NCI-H2081 treated with DMSO at 0.1 percent for 48 hours (cell line): Measurements from ENCODE around the gene MADD.

ENCODE experiments used
- DNase-seq: peaks from one replicate; lab custom pipeline; 2025; lab: John Stamatoyannopoulos, UW

The MADD gene

DNA sequence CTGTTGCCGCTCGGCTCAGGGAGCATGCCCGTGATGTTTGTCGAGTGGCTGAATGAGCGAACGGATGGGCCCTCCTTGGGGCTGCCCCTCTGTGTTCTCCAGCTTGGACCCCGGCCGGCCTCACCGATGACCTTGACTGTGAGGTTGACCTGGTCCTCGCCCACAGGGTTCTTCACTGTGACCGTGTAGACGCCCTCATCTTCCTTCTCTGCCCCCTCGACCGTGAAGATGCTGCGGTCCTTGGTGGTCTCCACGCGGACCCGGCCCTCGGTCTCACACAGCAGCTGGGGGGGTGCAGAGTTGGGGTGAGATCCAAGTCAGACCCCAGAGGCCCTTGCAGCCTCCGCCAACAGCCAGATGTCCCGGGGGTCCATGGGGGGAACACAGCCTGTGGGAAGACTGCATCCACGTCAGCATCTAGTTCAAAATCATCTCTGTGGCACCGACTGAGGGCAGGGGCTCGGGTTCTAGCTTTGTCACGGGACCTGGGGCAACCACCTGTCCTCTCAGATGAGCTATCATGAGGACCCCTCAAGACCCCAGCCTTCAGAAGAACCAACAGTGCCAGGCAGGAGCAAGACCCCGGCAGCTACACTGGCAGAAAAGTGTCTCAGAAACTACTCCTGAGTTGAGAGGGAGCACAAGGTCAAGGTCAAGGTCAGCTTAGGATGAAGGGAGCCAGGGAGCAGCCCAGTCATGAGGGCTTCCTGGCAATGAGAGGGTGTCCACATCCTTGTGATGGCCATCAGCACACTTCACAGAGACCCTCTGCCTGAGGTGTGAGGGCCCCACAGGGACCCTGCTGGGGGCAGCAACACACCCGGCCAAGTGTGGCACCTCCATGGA is 68.7 kb downstream of the MADD start:
- DNase-seq = no peak

DNA sequence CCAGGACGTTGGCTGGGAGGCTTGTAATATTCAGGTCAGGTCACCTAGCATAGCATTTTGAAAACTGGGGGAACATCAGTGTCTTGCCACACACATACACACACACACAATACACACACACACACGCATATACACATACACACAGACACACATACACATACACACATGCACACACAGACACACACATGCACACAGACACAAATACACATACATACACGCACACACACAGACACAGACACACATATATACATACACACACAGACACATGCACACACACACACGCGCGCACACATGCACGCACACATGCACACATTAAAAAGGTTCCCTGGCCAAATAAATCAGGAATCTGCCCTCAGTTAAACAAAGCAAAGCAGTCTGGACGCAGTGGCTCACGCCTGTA is 70.1 kb downstream of the MADD start:
- DNase-seq = no peak

DNA sequence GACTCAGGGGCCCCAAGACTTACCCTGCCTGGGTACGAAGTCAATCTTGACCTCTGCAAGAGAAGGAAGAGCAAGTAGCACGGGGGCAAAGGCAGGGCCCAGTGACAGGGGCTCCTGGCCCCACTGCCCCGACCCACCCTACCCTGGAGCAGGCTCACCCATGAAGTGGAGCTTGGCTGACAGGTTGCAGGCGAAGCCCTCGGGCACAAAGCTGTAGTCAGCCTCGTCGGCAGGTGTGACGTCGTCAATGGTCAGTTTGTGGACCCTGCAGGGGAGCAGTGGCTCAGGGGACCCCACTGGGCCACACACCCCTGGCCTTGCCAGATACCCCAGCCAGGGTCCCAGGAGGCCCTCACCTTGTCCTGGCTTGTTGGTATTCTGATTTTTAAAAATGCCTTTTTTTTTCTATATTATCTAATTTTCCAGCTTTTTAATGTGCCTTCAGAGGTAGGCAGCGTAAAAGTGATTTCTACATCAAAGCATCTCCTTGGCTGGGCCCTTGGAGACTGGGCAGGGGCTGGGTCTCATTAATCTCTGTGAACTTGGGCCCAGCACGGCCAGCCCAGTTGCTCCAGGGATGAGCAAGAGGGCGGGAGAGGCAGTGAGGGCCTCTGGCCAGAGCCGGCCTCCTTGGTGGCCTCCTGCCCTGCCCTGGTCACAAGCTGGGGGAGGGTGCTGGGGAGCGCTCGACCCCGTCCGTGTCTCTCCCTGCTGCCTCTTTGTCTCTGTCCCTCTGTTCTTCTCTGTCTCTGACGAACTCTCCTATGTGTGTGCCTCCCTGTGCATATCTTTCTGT is 71.2 kb downstream of the MADD start:
- no peak for DNase-seq

DNA sequence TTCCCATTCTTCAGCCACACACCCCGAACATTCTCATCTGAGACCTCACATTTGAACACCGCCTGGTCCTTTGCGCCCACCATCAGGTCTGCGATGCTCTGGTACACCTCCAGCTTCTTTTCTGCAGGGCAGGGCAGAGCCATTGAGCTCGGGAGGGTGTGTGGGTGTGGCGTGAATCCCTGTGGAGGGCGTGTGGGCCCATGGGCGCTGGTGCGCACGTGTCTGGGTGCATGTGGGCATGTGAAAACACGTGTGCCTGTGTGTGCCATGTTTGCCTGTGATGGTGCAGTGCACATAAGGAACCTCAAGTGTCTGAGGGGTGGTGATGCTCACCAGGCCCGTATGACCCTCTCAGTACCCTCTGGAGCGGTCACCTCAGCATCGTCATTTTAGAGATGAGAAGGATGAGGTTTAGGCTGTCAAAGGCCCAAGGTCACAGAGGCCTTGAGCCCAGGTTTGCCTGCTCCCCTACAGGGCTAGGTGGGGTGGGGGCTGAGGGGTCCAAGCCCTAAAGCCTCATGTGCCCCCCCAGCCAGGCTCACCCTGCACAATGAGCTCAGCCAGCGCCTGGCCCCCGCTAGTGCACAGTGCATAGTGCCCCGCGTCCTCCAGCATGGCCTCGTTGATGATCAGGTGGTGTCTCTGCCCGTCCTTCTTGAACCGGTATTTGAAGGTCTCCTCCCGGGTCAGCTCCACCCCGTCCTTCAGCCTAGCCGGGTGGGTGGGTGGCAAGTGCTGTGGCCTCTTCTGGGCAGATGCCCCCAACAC is 72.3 kb downstream of the MADD start:
- no peak for DNase-seq

DNA sequence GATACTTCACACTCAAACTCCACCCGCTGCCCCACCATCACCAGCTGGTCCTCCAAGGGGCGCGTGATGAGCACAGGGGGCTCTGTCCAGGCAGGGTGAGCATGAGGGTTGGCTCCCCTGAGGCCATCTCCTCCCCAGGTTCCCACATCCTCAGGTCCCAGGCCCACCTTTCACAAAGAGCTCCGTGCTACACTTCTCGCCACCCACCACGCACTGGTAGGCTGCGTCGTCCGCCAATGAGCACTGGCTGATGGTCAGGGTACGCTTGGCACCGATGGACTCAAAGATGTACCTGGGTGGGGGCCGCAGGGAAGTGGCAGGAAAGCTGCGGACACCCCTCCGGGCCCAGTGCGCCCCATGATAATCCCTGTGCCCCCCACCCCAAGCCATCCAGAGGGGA is 72.9 kb downstream of the MADD start:
- DNase-seq = no peak

DNA sequence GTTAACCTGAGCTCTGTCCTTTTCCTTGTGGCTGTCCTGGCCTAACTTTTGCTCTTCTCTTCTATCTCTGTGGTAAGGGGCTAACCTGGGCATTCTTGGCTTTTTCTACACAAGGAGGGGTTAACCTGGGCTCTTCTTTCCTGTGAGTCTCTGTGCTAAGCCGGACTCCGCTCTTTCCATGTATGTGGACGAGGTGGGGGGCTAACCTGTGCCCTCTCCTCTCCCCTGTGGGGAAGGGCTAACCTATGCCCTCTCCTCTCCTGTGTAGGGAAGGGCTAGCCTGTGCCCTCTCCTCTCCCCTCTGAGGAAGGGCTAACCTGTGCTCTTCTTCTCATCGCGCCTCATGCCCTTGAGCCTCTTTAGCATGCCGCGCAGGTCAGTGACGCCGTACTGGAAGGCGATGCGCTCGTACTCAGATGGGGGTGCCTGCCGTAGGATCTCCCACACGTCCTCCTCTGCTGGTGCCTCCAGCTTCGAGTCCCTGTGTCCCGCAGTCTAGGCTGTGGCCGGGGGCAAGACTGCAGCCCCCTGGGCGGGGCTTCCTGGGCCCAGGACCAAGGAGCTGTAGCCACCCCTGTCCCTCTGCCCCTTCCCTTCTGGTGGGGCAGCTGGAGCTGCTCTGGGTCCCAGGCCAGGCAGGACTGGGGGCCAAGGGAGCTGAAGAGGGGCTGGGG is 76.1 kb downstream of the MADD start:
- DNase-seq = no peak

DNA sequence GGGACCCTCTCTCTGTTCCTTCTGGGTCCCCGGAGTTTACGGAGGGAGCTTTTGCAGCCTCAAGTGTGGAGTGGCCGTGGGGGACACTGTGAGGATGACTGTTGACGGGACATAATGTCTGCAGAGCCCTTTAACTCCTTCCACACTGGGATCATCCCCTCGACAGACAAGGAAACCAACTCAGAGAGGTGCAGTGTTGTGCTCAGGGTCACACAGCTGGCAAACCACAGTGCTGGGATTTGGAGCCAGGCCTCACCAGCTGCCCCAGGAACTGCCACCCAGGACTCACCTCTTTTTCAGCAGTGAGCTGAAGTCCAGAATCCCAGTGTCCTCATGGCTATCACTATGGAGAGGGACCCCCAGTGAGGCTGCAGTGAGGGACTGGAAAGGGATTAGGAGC is 77.2 kb downstream of the MADD start:
- DNase-seq = no peak

DNA sequence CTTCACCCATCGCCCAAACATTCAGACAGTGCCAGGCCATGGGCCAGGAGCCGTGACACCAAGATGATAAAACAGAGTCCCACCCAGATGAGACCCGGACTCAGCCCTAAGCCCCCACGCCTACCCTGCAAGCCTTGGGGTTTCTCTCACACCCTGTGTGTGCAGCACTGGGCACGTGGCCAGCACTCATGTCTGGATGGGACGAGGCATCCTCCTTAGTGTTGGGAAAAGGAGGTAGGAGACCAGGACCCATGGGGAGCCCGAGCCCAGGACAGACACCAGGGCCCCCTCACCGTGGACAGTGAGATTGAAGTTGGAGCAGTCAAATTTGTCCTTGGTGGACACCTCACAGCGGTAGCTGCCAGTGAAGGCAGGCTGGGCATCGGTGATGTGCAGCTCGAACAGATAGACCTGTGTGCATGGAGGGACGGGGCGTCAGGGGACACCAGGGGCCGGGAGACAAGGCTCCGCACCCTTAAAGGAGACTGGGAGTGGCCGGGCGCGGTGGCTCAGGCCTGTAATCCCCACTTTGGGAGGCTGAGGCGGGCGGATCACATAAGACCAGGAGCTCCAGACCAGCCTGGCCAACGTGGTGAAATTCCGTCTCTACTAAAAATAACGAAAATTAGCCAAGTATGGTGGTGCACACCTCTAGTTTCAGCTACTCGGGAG is 78.3 kb downstream of the MADD start:
- no peak for DNase-seq

DNA sequence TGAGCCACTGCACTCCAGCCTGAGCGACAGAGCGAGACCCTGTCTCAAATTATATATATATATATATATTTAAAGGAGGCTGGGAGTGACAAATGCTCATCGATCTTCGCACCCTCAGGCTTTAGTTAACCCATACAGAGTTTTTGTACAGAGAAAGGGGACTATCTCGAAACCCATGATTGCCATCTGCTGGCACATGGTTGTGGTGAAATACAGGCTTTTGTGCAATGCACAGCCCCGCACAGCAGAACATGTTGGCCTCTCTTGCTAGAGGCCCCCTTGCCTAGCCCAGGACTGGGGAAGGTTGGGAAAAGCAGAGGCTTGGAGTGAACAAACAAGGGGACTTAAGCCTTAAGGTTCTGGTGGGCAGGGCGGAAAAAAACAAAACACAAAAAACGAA is 78.9 kb downstream of the MADD start:
- DNase-seq = no peak

DNA sequence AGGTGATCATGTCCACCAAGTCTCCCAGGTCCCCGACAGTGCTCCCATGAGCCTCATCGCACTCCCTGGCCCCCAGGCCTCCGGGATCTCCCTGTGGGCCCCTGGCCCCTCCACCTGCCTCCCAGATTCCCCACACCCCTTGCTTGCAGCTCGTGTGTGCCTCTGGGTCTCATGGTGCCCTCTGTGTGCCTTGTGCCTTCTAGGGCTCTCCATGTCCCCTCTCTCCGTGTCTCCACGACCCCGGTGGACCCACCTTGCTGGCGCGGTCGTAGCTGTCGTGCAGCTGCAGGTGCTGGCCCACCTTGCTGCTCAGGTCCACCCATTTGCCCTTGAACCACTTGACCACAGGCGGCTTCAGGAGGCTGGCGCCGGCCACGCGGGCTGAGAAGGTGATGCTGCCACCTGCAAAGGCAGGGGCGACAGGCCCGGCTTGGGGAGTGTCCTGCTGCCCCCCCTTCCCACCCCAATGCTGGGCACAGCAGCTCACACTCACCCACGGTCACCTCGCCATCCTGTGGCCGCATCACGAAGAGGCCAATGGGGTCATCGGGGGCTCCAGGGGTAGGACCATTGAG is 79.7 kb downstream of the MADD start:
- no peak for DNase-seq

DNA sequence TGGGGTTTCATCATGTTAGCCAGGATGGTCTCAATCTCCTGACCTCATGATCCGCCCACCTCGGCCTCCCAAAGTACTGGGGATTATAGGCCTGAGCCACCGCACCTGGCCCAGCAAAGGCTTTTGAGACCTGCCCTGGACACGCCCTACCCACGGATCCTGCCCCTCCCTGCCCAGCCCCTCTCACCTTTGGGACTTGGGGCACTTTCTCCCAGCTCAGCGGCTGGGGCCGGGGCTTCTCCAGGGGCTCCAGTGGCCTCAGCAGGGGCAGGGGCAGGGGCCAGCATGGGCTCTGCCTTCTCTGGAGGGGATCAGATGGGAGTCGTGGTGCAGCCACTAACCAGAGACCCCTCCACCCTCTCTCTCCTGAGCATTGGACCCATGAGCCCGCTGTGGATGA is 80.4 kb downstream of the MADD start:
- DNase-seq = no peak

DNA sequence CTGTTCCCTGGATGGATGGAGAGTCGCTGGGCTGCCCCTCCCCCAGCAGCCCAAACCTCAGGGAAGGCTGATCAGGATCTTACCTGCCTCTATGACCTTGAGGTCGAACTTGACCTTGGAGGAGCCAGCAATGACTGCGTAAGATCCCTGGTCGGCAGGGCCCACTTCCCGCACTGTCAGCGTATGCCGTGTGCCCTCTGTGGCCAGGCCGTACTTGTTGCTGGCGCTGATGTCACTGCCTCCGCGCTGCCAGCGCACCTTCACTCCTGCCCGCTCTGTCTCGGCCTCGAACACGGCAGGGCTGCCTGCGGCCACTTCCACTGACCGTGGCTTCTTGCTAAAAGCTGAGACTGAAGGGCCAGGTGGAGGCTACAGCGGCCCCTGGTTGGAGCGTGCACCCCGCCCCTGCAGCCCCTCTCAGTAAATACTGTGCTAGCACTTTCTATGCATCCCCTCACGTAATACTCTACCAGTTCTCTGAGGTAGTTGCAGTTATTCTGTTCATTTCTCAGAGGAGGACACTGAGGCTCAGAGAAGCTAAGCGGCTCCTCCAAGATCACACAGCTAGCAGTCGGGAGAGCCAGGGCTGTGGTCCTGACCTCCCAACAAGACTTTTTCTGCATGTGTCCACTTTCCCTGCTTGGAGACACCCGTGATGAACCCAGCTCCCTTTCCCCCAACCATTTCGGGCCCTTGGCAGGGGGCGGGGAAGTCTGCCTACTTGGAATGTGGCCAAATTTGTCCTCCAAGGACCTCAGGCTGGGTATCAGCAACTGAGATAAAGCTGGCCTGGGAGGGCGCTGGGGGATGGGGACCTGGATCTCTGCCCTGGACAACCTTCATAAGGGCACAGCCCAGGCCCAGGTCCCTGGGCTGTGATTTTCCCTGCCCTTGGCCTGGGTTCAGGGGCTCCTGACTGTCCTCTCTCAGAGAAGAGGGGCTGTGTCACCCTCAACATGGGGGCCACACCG is 81.5 kb downstream of the MADD start:
- DNase-seq = no peak

DNA sequence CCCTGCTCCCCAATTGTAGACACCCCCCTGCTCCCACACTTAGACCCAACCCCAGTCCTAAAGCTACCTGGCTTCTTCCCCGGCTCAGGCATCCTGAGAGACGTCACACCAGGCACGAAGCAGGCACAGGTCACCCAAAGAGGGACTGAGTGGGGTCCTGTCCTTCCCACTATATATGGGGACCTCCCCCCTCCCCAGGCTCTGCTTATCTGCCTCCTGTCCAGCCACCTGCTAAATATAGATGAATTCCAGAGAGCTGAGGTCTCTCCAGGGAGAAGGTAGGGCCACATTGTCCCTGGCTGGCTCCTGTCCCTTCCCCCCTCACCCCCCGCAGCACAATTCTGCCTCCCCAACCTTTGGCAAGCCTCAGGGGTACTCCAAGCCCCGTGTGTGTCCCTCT is 82.6 kb downstream of the MADD start, which contains the start of gene MYBPC3:
MYBPC3 (minus strand) TSS at position 147 of the 400 bp plus-strand sequence; CDS start at position 92, 55 bp downstream.
- no peak for DNase-seq

DNA sequence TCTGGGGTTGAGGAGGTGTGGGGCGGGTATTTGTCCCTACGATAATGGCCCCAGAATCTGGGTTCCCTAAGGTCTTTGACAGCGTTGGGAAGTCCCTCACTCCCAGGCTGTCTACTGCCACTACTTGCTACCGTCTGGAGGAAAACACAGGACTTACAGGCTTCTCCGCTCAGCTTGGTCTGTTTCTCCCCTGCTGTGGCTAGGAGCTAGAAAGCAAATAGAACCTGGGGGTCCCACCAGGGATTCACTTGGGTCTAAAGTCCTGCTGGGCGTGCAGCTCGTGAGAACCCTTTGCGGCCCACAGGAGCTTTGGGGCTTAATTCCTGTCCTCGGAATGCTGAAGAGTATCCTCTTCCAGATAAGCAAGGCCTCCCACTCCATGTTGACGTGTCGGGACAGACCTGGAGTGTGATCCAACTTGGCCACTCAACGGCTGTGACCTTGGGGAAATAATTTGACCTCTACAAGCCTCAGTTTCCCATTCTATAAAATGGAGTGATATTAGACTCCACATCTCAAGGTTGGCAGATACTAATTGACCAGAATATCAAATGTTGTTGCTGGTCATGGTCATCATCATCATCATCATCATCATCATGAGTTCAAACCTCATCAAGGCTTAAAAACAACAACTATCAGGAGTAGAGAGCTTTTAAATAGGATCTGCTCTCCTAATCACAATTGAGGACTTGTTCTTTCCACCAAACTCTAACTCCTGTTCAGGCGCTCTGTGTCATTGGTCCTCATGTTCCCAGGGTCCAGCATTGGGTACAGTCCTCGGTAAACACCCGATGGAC is 84.2 kb downstream of the MADD start:
- no peak for DNase-seq

DNA sequence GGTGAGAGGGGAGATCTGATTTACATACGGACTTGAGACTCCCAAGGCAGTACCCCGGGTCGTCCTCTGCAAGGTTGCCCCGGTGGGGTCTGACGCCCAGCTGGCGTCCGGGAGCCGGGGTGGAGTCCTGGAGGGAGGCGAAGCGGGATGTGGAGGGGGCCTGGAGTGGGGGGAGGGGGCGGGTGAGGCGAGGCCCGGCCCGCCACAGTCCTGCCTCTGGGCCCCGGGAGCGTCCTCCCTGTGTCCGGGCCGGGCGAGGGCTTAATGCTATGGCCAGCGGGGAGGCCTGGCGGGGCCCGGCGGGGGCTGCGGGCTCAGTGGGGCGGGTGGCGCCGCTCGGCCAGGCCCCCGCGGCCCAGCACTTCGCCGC is 85.0 kb downstream of the MADD start:
- no peak for DNase-seq

DNA sequence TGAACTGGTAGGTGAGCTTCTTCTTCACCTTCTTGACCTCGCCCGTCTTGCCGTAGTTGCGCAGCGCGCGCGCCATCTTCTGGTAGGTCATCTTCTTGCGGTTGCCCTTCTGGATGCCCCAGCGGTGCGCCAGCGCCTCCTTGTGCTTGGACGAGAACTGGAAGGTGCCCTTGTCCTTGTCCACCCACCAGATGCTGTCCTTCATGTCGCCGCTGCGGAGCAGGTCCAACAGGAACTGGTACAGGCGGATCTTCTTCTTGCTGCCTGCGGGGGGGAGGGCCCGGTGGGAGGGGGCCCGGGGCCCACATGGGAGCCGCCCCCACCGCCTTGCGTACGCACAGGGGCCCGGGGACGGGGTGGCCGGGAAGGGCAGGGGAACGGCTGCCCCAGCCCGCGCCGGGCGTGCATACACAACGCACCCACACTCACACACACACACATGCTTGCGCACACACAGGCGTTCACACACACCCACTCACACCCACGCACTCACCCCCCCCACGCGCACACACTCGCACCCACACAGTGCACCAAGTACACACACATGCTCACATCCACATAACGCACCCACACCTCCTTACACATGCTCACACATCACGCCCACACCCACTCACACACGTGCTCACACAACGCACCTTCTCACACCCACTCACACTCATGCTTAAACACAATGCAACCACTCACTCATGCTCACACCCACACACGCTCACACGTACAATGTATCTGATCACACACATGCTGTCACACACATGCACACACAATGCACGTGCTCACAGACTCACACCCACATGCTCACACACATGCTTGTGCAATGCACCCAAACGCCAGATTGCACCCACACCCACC is 85.6 kb downstream of the MADD start:
- DNase-seq = peak; percentile 78

DNA sequence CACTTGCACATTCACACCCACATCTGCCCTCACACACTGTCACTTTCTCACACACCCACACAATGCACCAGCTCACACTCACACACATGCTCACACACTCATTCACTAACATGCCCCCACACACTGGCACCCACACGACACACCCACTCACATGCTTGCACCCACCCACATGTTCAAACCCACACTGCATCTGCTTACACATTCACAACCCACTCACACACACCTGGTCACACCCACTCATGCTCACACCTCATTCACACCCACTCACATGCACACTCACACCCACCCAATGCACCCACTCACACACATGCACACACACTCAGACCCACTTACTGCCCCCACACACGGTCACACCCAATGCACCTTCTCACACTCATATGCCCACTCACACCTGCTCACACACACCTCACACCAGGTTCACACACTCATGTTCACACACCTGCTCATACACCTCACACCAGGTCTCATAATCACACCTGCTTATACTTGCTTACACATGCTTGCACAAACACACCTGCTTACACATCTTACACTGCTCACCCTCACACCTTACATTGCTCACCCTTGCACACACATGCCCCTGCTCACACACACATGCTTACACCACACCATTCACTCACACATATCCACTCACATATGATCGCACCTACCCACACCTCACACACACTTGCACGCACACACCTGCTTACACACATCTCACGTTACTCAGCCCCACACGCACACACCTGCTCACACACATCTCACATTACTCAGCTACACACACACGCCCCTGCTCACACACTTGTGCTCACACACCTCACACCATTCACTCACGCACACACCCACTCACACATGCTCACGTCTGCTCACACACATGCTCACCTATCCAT is 86.4 kb downstream of the MADD start:
- DNase-seq = no peak
